ENCODE measurements around the gene GPATCH11.

- no peak for TF ChIP-seq TAF1 (IDR thresholded peaks at IDR 0.05; ENCODE audit: borderline replicate concordance, insufficient read depth, low read length)
- no peak for TF ChIP-seq POLR2AphosphoS5 (IDR thresholded peaks at IDR 0.05; ENCODE audit: low read depth, low read length)
- TF ChIP-seq SIN3A (IDR thresholded peaks at IDR 0.05; ENCODE audit: borderline replicate concordance, insufficient read depth, low read length), result no peak
- no peak for TF ChIP-seq REST (IDR thresholded peaks at IDR 0.05; ENCODE audit: insufficient read depth in 1 of 2, low read depth in 2 of 2, low read length in 2 of 2)
- no peak for TF ChIP-seq FOXP2 (optimal IDR thresholded peaks at IDR 0.05; ENCODE audit: borderline replicate concordance, extremely low read depth, extremely low read length, insufficient read depth)
These were observed 15.6 kb upstream of the GPATCH11 start for GRCh38 chr2:37068686-37069085.
